ENCODE measurements around the gene TIMM44. TPM values are rescaled to one million over a fixed set of nuclear protein-coding genes. Genes with fewer than 3 reads are reported as not detected.

TIMM44 gene
- total RNA-seq, 1 experiment from 2014 or later = 114 TPM

DNA sequence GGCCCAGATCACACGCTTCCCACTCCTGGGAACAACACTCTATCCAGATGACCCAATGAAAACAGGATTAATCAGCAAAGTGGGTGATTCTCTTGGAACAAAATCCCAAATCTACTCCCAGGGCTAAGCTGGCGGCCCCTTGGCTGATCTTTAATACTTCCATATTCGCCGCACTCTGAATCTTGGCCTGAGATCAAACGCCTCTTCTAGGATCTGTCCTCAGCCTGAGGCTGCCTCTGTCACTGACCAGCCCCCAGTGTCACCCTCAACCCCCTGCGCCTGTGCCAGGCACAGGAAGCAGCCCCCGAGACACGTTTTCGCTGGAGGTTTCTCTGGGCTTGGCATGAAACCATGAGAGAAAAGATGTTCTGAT lies 15.1 kb downstream of the TIMM44 start:
- H3K27ac Mint-ChIP-seq = peak overlapping the region in 2 of 3 experiments; percentile 6 to 26; a peak in 1 of 7 replicates
- Histone ChIP-seq H3K4me1 (ENCODE audit: insufficient read depth, low read length) (0 out of 2 replicates have a peak, but pooled peaks cover 4% of the 10 kb centered on the region), H3K9me3 (ENCODE audit: control insufficient read depth, low read depth, low read length) (no peaks in the 10 kb centered on the region), H2BK20ac (ENCODE audit: low read depth, low read length, poor library complexity, severe bottlenecking) (no peak overlapping the region), H3K4ac (ENCODE audit: low read depth, low read length) (no peak overlapping the region), H3K56ac (ENCODE audit: insufficient read length, low read depth, low read length) (no peak overlapping the region), H2BK15ac (ENCODE audit: low read depth, low read length) (no peak overlapping the region), H4K20me1 (ENCODE audit: control insufficient read depth, insufficient read depth, insufficient read length) (no peaks in the 10 kb centered on the region), H3K27ac (ENCODE audit: insufficient read length, low read depth, low read length) (no peak overlapping the region), H2AK5ac (ENCODE audit: insufficient read length, low read length) (no peak overlapping the region), H2BK120ac (ENCODE audit: low read depth, low read length, poor library complexity, severe bottlenecking) (no peak overlapping the region), H3K79me1 (ENCODE audit: insufficient read depth, low read depth, low read length, poor library complexity, severe bottlenecking) (no peaks in the 10 kb centered on the region), H3K79me2 (ENCODE audit: insufficient read depth, low read length) (no peaks in the 10 kb centered on the region), H3K9ac (ENCODE audit: extremely low read depth, insufficient read length, low read length) (no peak overlapping the region), H3K4me2 (ENCODE audit: insufficient read depth, insufficient read length, low read length) (no peak overlapping the region), H2AFZ (ENCODE audit: low read length) (no peak overlapping the region), H4K91ac (ENCODE audit: insufficient read length, low read depth, low read length) (no peak overlapping the region), H3K23ac (ENCODE audit: insufficient read length, low read depth, low read length) (no peak overlapping the region), H3K14ac (ENCODE audit: insufficient read depth, low read length) (no peak overlapping the region), H3T11ph (ENCODE audit: low read length) (no peak overlapping the region), H2BK5ac (ENCODE audit: insufficient read length, low read length) (no peak overlapping the region), H4K5ac (ENCODE audit: insufficient read length, low read depth, low read length) (no peak overlapping the region), H3K23me2 (ENCODE audit: insufficient read length, low read depth, low read length, poor library complexity, severe bottlenecking) (no peaks in the 10 kb centered on the region), H4K8ac (replicated peaks; ENCODE audit: insufficient read length, low read depth, low read length) (no peak overlapping the region), H3K18ac (ENCODE audit: insufficient read length, low read depth, low read length) (no peak overlapping the region), H3K27me3 (ENCODE audit: insufficient read depth, low read length) (no peaks in the 10 kb centered on the region), H2BK12ac (ENCODE audit: insufficient read length, low read depth, low read length) (no peak overlapping the region)
- no peaks in the 10 kb centered on the region for H3K27me3 Mint-ChIP-seq (ENCODE audit: low read depth)
- no peaks in the 10 kb centered on the region for H3K9me3 Mint-ChIP-seq
- H3K4me1 Mint-ChIP-seq = peaks cover 6 to 11% of the 10 kb centered on the region in 2 experiments
- no CpG with 5 or more reads among the region's 9 CpGs for WGBS (ENCODE audit: extremely low coverage, insufficient read length, low lambda C conversion rate)
- no peak overlapping the region for H3K4me3 Mint-ChIP-seq
- TF ChIP-seq, protein P1, sequence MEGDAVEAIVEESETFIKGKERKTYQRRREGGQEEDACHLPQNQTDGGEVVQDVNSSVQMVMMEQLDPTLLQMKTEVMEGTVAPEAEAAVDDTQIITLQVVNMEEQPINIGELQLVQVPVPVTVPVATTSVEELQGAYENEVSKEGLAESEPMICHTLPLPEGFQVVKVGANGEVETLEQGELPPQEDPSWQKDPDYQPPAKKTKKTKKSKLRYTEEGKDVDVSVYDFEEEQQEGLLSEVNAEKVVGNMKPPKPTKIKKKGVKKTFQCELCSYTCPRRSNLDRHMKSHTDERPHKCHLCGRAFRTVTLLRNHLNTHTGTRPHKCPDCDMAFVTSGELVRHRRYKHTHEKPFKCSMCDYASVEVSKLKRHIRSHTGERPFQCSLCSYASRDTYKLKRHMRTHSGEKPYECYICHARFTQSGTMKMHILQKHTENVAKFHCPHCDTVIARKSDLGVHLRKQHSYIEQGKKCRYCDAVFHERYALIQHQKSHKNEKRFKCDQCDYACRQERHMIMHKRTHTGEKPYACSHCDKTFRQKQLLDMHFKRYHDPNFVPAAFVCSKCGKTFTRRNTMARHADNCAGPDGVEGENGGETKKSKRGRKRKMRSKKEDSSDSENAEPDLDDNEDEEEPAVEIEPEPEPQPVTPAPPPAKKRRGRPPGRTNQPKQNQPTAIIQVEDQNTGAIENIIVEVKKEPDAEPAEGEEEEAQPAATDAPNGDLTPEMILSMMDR (conservative IDR thresholded peaks at IDR 0.05) = no peak
- DNase-seq = no peak
- H3K36me3 Mint-ChIP-seq (ENCODE audit: insufficient read depth in 1 of 3, low read depth in 3 of 3) = peaks cover 5 to 51% (median 25%) of the 10 kb centered on the region in 3 experiments; a peak in 6 of 7 replicates
